GM18526 (cell line): ENCODE data around the gene VEGFA.

Source experiments
- POLR2A ChIP-seq: IDR thresholded peaks from 3 replicates; pipeline ENCODE4 v1.6.1; 2011; ENCODE audit not compliant: insufficient read length; ENCODE audit errors: extremely low read depth

The VEGFA gene

GRCh38 chr6:43780941-43781928, 11.2 kb downstream of the VEGFA start:
- TF ChIP-seq POLR2A = no peak

- no peak for TF ChIP-seq POLR2A
These were observed 12.1 kb downstream of the VEGFA start for GRCh38 chr6:43781941-43782704.

- TF ChIP-seq POLR2A = no peak
These were observed 12.9 kb downstream of the VEGFA start for GRCh38 chr6:43782764-43783513.

- no peak for TF ChIP-seq POLR2A
These were observed 14.2 kb downstream of the VEGFA start for GRCh38 chr6:43784049-43784855.

GRCh38 chr6:43785220-43785752, 15.3 kb downstream of the VEGFA start:
- TF ChIP-seq POLR2A = no peak

- TF ChIP-seq POLR2A = no peak
These were observed 15.9 kb downstream of the VEGFA start for GRCh38 chr6:43785904-43786303.

- no peak for TF ChIP-seq POLR2A
These were observed 16.8 kb downstream of the VEGFA start for GRCh38 chr6:43786664-43787329.

- no peak for TF ChIP-seq POLR2A
These were observed 18.3 kb downstream of the VEGFA start for GRCh38 chr6:43788301-43788700.

GRCh38 chr6:43789447-43789846, 19.4 kb downstream of the VEGFA start:
- TF ChIP-seq POLR2A = no peak

- TF ChIP-seq POLR2A = no peak
These were observed 20.0 kb downstream of the VEGFA start for GRCh38 chr6:43790031-43790430.

GRCh38 chr6:43791745-43792422, 21.9 kb downstream of the VEGFA start:
- TF ChIP-seq POLR2A = no peak

- TF ChIP-seq POLR2A = no peak
These were observed 23.3 kb downstream of the VEGFA start for GRCh38 chr6:43793154-43793874.

GRCh38 chr6:43793875-43794242, 23.8 kb downstream of the VEGFA start:
- TF ChIP-seq POLR2A = no peak
